GM18507 (cell line): Measurements from ENCODE around the gene RAPGEF2.
A peak's percentile ranks its signal among the peaks of the same experiment; 100 is the strongest.
"Not testable (repeated sequence)": the region's sequence is repeated elsewhere in the genome, so short reads cannot be mapped to it uniquely, and the experiment has no call there.

Experiments used
- DNase-seq: peaks from one replicate; pipeline ENCODE4 v3.0.0; 2011; ENCODE audit warnings: low read depth; ENCODE audit not compliant: insufficient read length; ENCODE audit errors: extremely low spot score
- FAIRE-seq: peaks from 2 replicates; lab custom pipeline; 2011; peaks lifted over from hg19 to GRCh38; lab: Jason Lieb, UNC

The RAPGEF2 gene

GRCh38 chr4:159178979-159179969 lies 76.4 kb downstream of the RAPGEF2 start:
- DNase-seq (no peak), FAIRE-seq (peak; percentile 39)

GRCh38 chr4:159183885-159184605 lies 81.2 kb downstream of the RAPGEF2 start:
- FAIRE-seq: not testable (repeated sequence)

GRCh38 chr4:159185591-159186023 lies 82.7 kb downstream of the RAPGEF2 start:
- DNase-seq: no peak
- peak; percentile 54 for FAIRE-seq

More at GRCh38 chr4:159183885-159184605, 81.2 kb downstream of the RAPGEF2 start:
- DNase-seq: not testable (repeated sequence)

- no peak for FAIRE-seq
Measured at GRCh38 chr4:159188646-159189045, 85.8 kb downstream of the RAPGEF2 start.

DNA sequence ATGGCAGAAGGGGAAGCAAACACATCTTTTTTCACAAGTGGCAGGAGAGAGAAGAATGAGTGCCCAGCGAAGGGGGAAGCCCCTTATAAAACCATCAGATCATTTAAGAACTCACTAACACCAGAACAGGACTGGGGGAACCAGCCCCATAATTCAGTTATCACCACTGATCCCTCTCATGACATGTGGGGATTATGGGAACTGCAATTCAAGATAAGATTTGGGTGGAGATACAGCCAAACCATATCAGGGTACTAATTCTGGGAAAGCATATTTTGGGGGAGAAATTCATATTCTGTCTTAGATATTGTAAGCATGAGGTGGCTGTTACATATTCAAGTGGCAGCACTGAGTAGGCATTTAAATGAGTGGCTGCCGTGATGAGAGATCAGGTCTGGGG lies 87.8 kb downstream of the RAPGEF2 start:
- DNase-seq (no peak), FAIRE-seq (no peak)

More at GRCh38 chr4:159188646-159189045, 85.8 kb downstream of the RAPGEF2 start:
- DNase-seq: no peak

GRCh38 chr4:159191989-159192388 lies 89.1 kb downstream of the RAPGEF2 start:
- no peak for DNase-seq
- FAIRE-seq: peak; percentile 12

GRCh38 chr4:159193046-159193620 lies 90.3 kb downstream of the RAPGEF2 start:
- DNase-seq: no peak
- FAIRE-seq: no peak

- no peak for DNase-seq
- FAIRE-seq: no peak
Measured at GRCh38 chr4:159195361-159195769, 92.5 kb downstream of the RAPGEF2 start.

DNA sequence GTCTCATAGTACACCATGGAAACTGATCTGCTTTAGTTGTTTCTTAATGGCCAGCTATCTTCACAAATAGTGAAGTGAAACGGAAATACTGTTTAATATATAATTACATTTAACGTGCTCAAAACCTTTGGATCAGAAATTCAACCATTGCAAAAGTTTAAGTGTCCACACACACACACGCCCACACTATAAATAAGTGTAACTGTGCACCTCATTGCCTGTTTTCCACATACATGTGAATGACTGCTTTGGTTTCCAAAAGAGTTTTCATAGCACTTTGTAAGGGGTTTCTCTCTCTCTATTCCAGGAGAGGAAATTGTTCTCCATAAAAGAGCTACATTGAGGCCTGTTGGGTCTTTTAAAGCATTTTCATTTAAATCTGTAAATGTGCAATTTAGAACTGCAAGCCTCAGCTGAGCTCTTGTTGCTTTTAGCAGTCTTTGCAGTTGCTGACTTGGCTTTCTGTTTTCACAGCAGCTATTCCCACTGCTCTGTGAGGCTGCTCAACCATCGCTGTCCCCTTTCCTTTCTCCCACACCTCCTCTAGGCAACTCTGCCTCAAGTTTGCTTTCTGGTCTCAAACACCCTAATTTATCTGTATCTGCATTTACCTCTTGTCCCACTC lies 94.5 kb downstream of the RAPGEF2 start:
- FAIRE-seq: peak; percentile 52
- no peak for DNase-seq

GRCh38 chr4:159197885-159198269 lies 95.0 kb downstream of the RAPGEF2 start:
- no peak for FAIRE-seq
- DNase-seq: no peak

- DNase-seq (no peak), FAIRE-seq (no peak)
Measured at GRCh38 chr4:159199826-159200225, 96.9 kb downstream of the RAPGEF2 start.

GRCh38 chr4:159201168-159201567 lies 98.3 kb downstream of the RAPGEF2 start:
- FAIRE-seq: no peak
- DNase-seq: no peak

DNA sequence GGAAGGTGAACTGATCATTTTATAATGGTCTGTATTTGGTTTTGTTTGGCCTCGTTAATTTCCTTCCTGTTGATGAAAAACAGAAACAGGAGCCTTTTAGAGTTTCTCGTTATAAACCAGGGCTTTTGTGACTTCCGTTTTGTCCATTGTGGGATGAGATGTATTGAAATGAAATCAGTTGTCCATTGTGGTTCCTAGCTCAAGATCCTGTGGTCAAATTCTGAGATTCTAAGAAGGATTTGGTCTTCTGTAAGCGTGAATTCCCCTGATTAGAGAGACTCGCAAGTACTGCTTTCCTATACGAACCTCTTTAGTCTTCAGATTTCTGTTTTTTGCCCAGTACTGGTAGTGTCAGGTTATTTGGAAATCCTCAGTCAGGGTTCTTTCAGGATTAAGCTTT lies 101.7 kb downstream of the RAPGEF2 start:
- FAIRE-seq (peak; percentile 50), DNase-seq (no peak)

GRCh38 chr4:159205466-159205865 lies 102.6 kb downstream of the RAPGEF2 start:
- DNase-seq (no peak), FAIRE-seq (no peak)

DNA sequence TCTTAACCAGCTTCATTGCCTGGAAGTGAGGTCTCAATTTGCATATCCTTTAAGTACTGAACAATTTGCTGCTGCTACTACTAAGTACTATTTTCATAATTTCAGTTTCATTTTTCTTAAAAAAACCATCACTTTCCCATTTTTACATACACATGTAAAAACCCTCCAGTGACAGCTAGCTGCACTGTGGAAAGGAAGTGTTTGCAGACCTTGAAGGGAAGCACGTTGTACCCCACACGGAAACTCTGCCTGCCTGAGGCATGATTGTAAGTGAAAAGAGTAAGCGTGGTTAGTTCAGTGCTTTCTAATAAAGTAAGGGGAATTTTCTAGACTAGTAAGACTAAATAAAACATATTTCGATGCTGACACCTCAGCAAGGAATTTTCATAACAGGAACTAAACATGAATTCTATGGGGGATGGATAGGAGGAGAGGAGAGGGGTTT lies 103.6 kb downstream of the RAPGEF2 start:
- FAIRE-seq: peak; percentile 90

GRCh38 chr4:159209249-159209648 lies 106.4 kb downstream of the RAPGEF2 start:
- FAIRE-seq (no peak), DNase-seq (no peak)

More for the DNA sequence above, 103.6 kb downstream of the RAPGEF2 start:
- peak; percentile 8 for DNase-seq

GRCh38 chr4:159210975-159211374 lies 108.1 kb downstream of the RAPGEF2 start:
- FAIRE-seq (no peak), DNase-seq (no peak)

DNA sequence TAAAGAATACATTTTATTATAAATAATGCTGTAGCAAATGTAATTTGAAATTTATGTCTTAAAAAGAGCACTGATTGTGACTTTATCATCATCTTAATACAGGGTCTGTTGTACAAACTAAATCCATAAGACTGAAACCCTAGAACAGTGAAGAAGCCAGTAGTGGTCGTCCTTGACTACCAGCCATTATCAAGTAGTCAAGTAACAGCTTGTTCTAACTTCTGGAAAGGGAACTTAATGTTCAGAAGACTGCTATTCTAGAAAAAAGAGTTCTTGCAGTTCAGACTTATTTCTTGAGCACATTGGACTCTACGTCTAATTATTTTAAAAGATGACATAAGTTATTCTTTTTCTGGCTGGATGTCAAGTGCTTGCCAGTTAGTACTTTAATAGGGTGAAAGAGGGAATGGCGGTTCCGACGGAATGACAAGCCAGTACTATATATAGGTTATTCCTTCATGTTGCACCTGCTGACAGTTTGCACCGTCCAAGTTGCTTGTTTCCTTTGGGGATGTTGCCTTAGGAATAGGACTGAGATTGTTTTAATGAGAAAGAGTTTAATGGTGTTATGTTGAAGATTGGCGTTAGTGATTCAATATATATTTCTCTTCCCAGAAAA lies 109.9 kb downstream of the RAPGEF2 start:
- FAIRE-seq: peak; percentile 21

GRCh38 chr4:159216834-159217233 lies 114.0 kb downstream of the RAPGEF2 start:
- DNase-seq (no peak), FAIRE-seq (no peak)

More for the DNA sequence above, 109.9 kb downstream of the RAPGEF2 start:
- DNase-seq: no peak
